Measurements from ENCODE around the gene TANGO2.

Gene TANGO2

DNA sequence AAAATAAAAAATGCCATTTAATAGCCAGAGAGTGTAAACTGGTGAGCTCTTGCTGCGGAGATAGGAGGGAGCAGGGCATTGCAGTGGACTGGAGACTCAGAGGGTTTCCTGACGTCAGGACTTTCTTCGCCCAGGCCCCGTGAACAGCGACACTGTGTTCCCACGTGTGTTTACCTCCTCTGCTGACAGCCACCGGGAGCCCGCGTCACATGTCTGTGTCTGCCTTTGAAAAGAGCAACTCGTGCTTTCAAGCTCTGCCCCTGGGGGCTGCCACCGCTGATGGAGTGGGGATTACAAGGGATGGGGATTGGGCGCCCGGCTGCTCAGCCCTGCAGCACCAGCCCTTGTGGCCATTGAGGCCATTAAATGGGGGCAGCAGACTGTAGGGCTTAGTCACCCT, 3.3 kb downstream of the TANGO2 start:
- no peak overlapping the region for H3K27ac ChIP-seq (ENCODE audit: low read depth, low read length, poor library complexity, severe bottlenecking)
- H3K79me2 ChIP-seq (ENCODE audit: insufficient read depth, low read length): peaks cover 5% of the 10 kb centered on the region; the same call in 1 of the 2 replicates
- H3K9me3 ChIP-seq (ENCODE audit: low read length): no peaks in the 10 kb centered on the region
- H3K27me3 ChIP-seq (ENCODE audit: insufficient read depth, low read length): no peaks in the 10 kb centered on the region
- H3K4me1 ChIP-seq (ENCODE audit: insufficient read depth, low read length, severe bottlenecking): peaks cover 26% of the 10 kb centered on the region
- H3K36me3 ChIP-seq (ENCODE audit: insufficient read depth, low read length): 0 out of 2 replicates have a peak, but pooled peaks cover 4% of the 10 kb centered on the region
- H3K4me3 ChIP-seq (ENCODE audit: low read depth, low read length, poor library complexity, severe bottlenecking): no peak overlapping the region
- H4K20me1 ChIP-seq (ENCODE audit: insufficient read depth, low read length): no peaks in the 10 kb centered on the region
- no peak for TF ChIP-seq EZH2 (IDR thresholded peaks at IDR 0.05; ENCODE audit: borderline replicate concordance, low read length)
- TF ChIP-seq, protein P1, sequence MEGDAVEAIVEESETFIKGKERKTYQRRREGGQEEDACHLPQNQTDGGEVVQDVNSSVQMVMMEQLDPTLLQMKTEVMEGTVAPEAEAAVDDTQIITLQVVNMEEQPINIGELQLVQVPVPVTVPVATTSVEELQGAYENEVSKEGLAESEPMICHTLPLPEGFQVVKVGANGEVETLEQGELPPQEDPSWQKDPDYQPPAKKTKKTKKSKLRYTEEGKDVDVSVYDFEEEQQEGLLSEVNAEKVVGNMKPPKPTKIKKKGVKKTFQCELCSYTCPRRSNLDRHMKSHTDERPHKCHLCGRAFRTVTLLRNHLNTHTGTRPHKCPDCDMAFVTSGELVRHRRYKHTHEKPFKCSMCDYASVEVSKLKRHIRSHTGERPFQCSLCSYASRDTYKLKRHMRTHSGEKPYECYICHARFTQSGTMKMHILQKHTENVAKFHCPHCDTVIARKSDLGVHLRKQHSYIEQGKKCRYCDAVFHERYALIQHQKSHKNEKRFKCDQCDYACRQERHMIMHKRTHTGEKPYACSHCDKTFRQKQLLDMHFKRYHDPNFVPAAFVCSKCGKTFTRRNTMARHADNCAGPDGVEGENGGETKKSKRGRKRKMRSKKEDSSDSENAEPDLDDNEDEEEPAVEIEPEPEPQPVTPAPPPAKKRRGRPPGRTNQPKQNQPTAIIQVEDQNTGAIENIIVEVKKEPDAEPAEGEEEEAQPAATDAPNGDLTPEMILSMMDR (IDR thresholded peaks at IDR 0.05; ENCODE audit: low read length): no peak
- H3K9ac ChIP-seq (ENCODE audit: low read length): no peak overlapping the region
- H3F3A ChIP-seq (ENCODE audit: insufficient read depth, low read length): no peaks in the 10 kb centered on the region
- H2AFZ ChIP-seq (ENCODE audit: low read length): no peak overlapping the region
- no peaks in the 10 kb centered on the region for H3K9me2 ChIP-seq (ENCODE audit: low read depth, low read length)
- no peak overlapping the region for H3K4me2 ChIP-seq (ENCODE audit: low read length)

DNA sequence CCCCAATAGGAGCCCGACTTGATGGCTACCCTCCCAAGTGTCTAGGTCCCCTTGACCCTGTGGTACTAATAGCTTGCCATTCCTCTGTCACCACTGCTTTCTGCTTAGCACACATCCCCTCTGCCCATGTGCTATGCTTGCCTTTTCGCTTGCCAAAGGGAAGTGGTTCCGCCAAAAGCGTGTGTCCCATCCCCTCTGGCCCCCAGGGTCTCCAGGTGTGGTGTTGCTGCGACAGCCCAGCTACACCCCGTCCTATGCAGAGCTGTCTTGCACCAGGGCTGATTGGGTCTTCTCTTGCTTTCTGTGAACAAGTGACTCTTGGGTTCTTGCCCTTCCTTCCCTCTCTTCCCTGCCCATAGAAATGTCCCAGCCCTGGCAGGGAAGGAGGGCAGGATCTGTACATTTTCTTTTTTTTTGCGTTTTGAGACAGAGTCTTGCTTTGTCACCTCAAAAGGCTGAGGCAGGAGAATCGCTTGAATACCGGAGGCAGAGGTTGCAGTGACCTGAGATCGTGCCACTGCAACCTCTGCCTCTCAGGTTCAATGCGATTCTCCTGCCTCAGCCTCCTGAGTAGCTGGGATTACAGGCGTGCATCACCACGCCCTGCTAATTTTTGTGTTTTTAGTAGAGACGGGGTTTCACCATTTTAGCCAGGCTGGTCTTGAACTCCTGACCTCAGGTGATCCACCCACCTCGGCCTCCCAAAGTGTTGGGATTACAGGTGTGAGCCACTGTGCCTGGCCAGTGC, 3.9 kb downstream of the TANGO2 start:
- no peaks in the 10 kb centered on the region for H4K20me1 ChIP-seq (ENCODE audit: insufficient read depth, low read length)
- H3K9ac ChIP-seq (ENCODE audit: low read length): no peak overlapping the region
- peaks cover 26% of the 10 kb centered on the region for H3K4me1 ChIP-seq (ENCODE audit: insufficient read depth, low read length, severe bottlenecking)
- H3K79me2 ChIP-seq (ENCODE audit: insufficient read depth, low read length): peaks cover 5% of the 10 kb centered on the region; the same call in 1 of the 2 replicates
- no peak overlapping the region for H3K4me3 ChIP-seq (ENCODE audit: low read depth, low read length, poor library complexity, severe bottlenecking)
- no peak overlapping the region for H3K4me2 ChIP-seq (ENCODE audit: low read length)
- no peaks in the 10 kb centered on the region for H3K9me2 ChIP-seq (ENCODE audit: low read depth, low read length)
- H3K27me3 ChIP-seq (ENCODE audit: insufficient read depth, low read length): no peaks in the 10 kb centered on the region
- H3K9me3 ChIP-seq (ENCODE audit: low read length): no peaks in the 10 kb centered on the region
- H3K27ac ChIP-seq (ENCODE audit: low read depth, low read length, poor library complexity, severe bottlenecking): no peak overlapping the region
- TF ChIP-seq EZH2 (IDR thresholded peaks at IDR 0.05; ENCODE audit: borderline replicate concordance, low read length): no peak
- TF ChIP-seq, protein P1 (IDR thresholded peaks at IDR 0.05; ENCODE audit: low read length): no peak
- H2AFZ ChIP-seq (ENCODE audit: low read length): no peak overlapping the region
- no peaks in the 10 kb centered on the region for H3F3A ChIP-seq (ENCODE audit: insufficient read depth, low read length)
- 0 out of 2 replicates have a peak, but pooled peaks cover 4% of the 10 kb centered on the region for H3K36me3 ChIP-seq (ENCODE audit: insufficient read depth, low read length)

DNA sequence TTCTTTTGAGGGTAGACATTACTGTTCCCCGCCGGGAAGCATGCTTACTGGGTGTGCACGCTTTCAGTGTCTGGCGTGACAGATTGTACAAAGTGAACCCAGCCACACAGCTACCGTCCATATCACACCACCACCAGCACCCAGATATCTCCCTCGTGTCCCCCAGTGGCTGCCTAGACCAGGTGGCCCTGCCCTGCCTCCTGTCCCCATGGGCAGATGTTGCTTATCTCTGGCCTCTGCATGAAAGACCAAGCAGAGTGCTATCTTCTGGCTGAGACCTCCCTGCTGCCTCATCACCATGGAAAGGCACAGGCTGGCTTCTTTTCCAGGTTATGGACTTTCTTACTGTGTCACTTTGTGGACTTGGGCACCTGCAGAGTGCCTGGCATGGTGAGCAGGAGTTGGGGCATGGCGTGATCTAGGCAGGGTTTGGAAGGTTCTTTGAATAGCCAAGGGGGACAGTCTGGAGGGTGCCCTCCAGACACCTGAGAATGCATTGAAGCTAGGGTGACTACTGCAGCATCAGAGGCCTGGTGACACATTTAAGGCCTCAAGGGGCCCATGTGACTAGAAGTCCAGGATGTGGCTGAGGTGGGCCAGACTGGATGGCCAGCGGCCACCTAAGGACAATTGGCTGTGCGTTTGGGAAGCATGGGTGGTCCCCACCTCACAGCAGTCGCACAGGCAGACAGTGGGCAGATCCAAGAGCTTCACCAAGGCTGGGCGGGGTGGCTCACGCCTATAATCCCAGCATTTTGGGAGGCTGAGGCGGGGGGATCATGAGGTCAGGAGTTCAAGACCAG, 4.7 kb downstream of the TANGO2 start:
- TF ChIP-seq EZH2 (IDR thresholded peaks at IDR 0.05; ENCODE audit: borderline replicate concordance, low read length): no peak
- TF ChIP-seq, protein P1 (IDR thresholded peaks at IDR 0.05; ENCODE audit: low read length): no peak
- Histone ChIP-seq H3K9ac (ENCODE audit: low read length) (no peak overlapping the region), H3K9me3 (ENCODE audit: low read length) (no peaks in the 10 kb centered on the region), H3K27me3 (ENCODE audit: insufficient read depth, low read length) (no peaks in the 10 kb centered on the region), H3K4me1 (ENCODE audit: insufficient read depth, low read length, severe bottlenecking) (peaks cover 19% of the 10 kb centered on the region), H3F3A (ENCODE audit: insufficient read depth, low read length) (no peaks in the 10 kb centered on the region), H4K20me1 (ENCODE audit: insufficient read depth, low read length) (no peaks in the 10 kb centered on the region), H3K79me2 (ENCODE audit: insufficient read depth, low read length) (peaks cover 5% of the 10 kb centered on the region; the same call in 1 of the 2 replicates), H3K4me2 (ENCODE audit: low read length) (no peak overlapping the region), H3K4me3 (ENCODE audit: low read depth, low read length, poor library complexity, severe bottlenecking) (no peak overlapping the region), H3K27ac (ENCODE audit: low read depth, low read length, poor library complexity, severe bottlenecking) (no peak overlapping the region), H2AFZ (ENCODE audit: low read length) (no peak overlapping the region), H3K36me3 (ENCODE audit: insufficient read depth, low read length) (0 out of 2 replicates have a peak, but pooled peaks cover 4% of the 10 kb centered on the region), H3K9me2 (ENCODE audit: low read depth, low read length) (no peaks in the 10 kb centered on the region)
